CD8-positive, alpha-beta memory T cell (primary cell): ENCODE measurements around the gene SCARB1. TPM values are rescaled to one million over a fixed set of nuclear protein-coding genes. Genes with fewer than 3 reads are reported as not detected.

Source experiments
- CTCF ChIA-PET: fragments of 350-600 bp; sonication (Branson Sonifier 250); formaldehyde crosslinking; loops from one replicate; lab custom pipeline; 2021; ENCODE audit warnings: antibody characterized with exemption; lab: Charles Lee
- POLR2A ChIA-PET: fragments of 350-600 bp; sonication (Branson Sonifier 250); formaldehyde crosslinking; loops from one replicate; lab custom pipeline; 2021; ENCODE audit warnings: antibody characterized with exemption; lab: Charles Lee
- DNase-seq, 5 donors: peaks; one replicate each; pipeline versions ENCODE4 v3.0.0 to v3.0.0-alpha.2; 2020 to 2022; ENCODE audit warnings: mixed read lengths in 1 of 5
- H3K27ac ChIP-seq: one replicate; pipeline ENCODE4 v1.7.0; 2013; ENCODE audit warnings: low read depth, mild to moderate bottlenecking, low read length, moderate library complexity
- H3K27me3 ChIP-seq: 2 replicates; pipeline ENCODE4 v1.7.0; 2013; ENCODE audit warnings: low read length, mild to moderate bottlenecking; ENCODE audit not compliant: insufficient read depth, poor library complexity, severe bottlenecking
- H3K36me3 ChIP-seq: 2 replicates; pipeline ENCODE4 v1.7.0; 2013; ENCODE audit warnings: mild to moderate bottlenecking, low read length, moderate library complexity; ENCODE audit not compliant: insufficient read depth
- H3K4me1 ChIP-seq: 2 replicates; pipeline ENCODE4 v1.7.0; 2013; ENCODE audit warnings: mild to moderate bottlenecking, low read length, moderate library complexity; ENCODE audit not compliant: insufficient read depth
- H3K4me3 ChIP-seq: 2 replicates; pipeline ENCODE4 v1.7.0; 2013; ENCODE audit warnings: mild to moderate bottlenecking, low read length
- H3K9me3 ChIP-seq: 2 replicates; pipeline ENCODE4 v1.7.0; 2013; ENCODE audit warnings: mild to moderate bottlenecking, low read length
- H3K27ac Mint-ChIP-seq, 8 donors: one replicate each; pipeline ENCODE4 v1.8.0; 2020 to 2021; ENCODE audit warnings: mixed read lengths in 8 of 8, mild to moderate bottlenecking in 6 of 8, inconsistent platforms in 3 of 8, moderate library complexity in 3 of 8
- H3K27me3 Mint-ChIP-seq, 2 donors: one replicate each; pipeline ENCODE4 v1.8.0; 2020 to 2021; ENCODE audit warnings: mixed read lengths in 2 of 2, mild to moderate bottlenecking in 1 of 2, moderate library complexity in 1 of 2
- H3K36me3 Mint-ChIP-seq, 3 donors: one replicate each; pipeline ENCODE4 v1.8.0; 2020 to 2021; ENCODE audit warnings: mixed read lengths in 3 of 3, inconsistent platforms in 1 of 3, mild to moderate bottlenecking in 1 of 3
- H3K4me1 Mint-ChIP-seq, 3 donors: one replicate each; pipeline ENCODE4 v1.8.0; 2020 to 2021; ENCODE audit warnings: mixed read lengths in 3 of 3, inconsistent platforms in 1 of 3, mild to moderate bottlenecking in 1 of 3
- H3K4me3 Mint-ChIP-seq, 7 donors: one replicate each; pipeline ENCODE4 v1.8.0; 2020 to 2021; ENCODE audit warnings: mixed read lengths in 7 of 7, mild to moderate bottlenecking in 6 of 7, moderate library complexity in 4 of 7, inconsistent platforms in 2 of 7
- H3K9me3 Mint-ChIP-seq, 5 donors: one replicate each; pipeline ENCODE4 v1.8.0; 2020 to 2022; ENCODE audit warnings: mixed read lengths in 5 of 5, mild to moderate bottlenecking in 3 of 5, moderate library complexity in 2 of 5, inconsistent platforms in 1 of 5
- polyA plus RNA-seq: library from polyadenylated mRNA; unstranded; fragments of 300-500 nt; fragmentation: Illumina TruSeq; gene quantifications from one replicate; pipeline ENCODE4 v1.2.3, GENCODE V29; 2021
- total RNA-seq, 2 experiments: library from RNA; stranded (reverse); gene quantifications; one replicate each; pipeline ENCODE4 v1.2.3, GENCODE V29; 2021

The SCARB1 gene
- total and polyA plus RNA-seq, 3 experiments from 2014 or later = 3.6 to 21.6 (median 20.4) TPM

- Mint-ChIP-seq H3K27ac (peak overlapping the region in 2 of 8 donors; percentile 24 to 72), H3K4me1 (peaks cover 0 to 6% (median 4%) of the 10 kb centered on the region in 3 donors), H3K4me3 (no peak overlapping the region), H3K9me3 (no peaks in the 10 kb centered on the region), H3K36me3 (peaks cover 0 to 3% (median 0%) of the 10 kb centered on the region in 3 donors), H3K27me3 (no peaks in the 10 kb centered on the region)
- no peak overlapping the region for H3K4me3 ChIP-seq
- no peaks in the 10 kb centered on the region for H3K9me3 ChIP-seq
- H3K4me1 ChIP-seq = no peaks in the 10 kb centered on the region
- H3K27me3 ChIP-seq = no peaks in the 10 kb centered on the region
- DNase-seq = no peak
- H3K36me3 ChIP-seq = no peaks in the 10 kb centered on the region
- H3K27ac ChIP-seq = no peak overlapping the region
- ChIA-PET POLR2A (no interaction called here), CTCF (interaction anchor here (0.5 kb wide), 1 partner anchor 25 kb away, joined by 3 read pairs; no protein-coding TSS in a partner anchor)
Observed at GRCh38 chr12:124848621-124849380, 14.9 kb downstream of the SCARB1 start.

DNA sequence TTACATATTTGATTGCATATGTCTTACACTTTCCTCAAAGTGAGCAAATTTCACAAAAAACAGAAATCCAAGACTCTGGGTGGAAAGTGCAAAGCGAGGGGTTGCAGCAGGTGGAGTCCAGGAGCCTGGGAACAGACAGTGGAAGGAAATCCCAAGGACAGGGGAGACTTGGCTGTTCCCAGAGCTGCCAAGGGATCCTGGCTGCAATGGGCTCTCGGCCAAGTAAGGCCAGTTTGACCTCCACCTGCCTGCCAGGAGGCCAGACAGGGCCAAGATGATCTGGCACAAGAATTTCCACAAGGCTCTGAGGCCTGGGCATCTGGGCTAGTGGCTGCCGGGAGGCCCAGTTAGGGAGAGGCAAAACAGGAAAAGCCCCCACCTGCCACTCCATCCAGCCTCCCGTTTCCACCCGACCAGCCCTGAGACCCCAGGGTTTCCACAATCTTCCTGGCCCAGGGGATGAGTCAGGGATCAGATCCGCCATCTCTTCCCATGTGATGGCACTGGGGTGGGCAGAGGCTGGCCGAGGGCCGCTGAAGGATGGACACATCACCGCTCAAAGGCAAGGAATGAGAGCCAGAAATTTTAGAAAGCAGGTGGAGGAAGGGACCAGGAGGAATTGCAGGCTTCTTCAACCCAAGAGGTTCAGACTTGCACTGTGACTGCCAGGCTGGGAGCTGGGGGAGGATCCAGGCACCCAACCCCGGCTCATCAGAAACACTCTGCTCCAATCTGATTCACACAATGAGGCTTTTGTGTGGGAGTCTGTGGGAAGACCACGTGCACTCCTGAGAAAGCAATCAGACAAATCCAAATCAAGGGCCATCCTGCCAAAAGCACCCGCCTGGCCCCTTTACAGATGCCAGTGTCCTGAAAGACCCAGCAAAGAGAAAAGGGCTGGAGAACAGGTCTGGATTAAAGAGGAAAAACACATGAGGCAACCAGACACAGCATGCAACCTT lies 16.3 kb downstream of the SCARB1 start:
- ChIA-PET POLR2A (interaction anchor here (0.6 kb wide), 1 partner anchor 876 kb away, joined by 3 read pairs; no protein-coding TSS in a partner anchor), CTCF (no interaction called here)
- Histone ChIP-seq H3K4me1 (no peaks in the 10 kb centered on the region), H3K27ac (no peak overlapping the region), H3K4me3 (no peak overlapping the region), H3K36me3 (no peaks in the 10 kb centered on the region), H3K27me3 (no peaks in the 10 kb centered on the region), H3K9me3 (no peaks in the 10 kb centered on the region)
- no peaks in the 10 kb centered on the region for H3K9me3 Mint-ChIP-seq
- peaks cover 0 to 3% (median 0%) of the 10 kb centered on the region in 3 donors for H3K36me3 Mint-ChIP-seq
- no peak overlapping the region for H3K27ac Mint-ChIP-seq
- no peaks in the 10 kb centered on the region for H3K27me3 Mint-ChIP-seq
- H3K4me3 Mint-ChIP-seq = no peak overlapping the region
- H3K4me1 Mint-ChIP-seq = peaks cover 0 to 4% (median 3%) of the 10 kb centered on the region in 3 donors
- no peak for DNase-seq

DNA sequence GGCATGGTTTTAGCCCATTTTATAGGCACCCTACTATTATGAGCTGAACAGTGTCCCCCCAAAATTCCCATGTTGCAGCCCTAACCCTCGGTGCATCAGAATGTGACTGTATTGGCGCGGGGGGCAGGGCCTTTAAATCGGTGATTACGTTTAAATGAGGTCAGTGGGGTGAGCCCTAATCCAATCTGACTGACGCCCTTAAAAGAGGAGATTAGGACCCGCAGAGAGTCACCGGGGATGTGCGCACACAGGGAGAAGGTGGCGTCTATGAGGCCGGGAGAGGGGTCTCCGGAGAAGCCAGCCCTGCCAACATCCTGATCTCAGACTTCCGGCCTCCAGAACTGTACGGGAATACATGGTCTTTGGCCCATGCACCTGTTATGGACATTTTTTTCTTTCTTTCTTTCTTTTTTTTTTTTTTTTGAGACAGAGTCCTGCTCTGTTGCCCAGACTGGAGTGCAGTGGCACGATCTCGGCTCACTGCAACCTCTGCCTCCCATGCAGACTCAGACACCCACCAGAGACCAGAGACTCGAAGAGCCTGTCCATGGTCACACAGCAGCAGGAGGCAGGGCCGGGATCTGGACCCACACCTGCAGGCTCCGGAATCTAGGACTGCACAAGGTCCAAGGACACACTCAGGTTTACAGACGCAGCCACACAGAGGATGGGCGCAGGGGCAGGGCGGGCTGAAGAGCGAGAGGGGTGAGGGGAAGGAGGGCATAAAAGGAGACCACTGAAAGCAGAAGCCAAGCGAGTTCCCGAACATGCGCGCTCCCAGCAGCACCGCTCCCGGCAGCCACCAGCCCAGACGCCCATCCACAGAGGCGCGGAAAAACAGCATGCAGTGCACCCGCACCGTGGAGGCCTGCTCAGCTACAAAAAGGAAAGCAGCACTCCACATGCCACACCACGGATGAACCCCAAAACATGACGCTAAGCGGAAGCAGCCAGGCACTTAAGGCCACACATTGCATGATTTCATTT lies 19.0 kb downstream of the SCARB1 start:
- H3K27ac Mint-ChIP-seq = no peak overlapping the region
- Histone ChIP-seq H3K9me3 (no peaks in the 10 kb centered on the region), H3K4me3 (no peak overlapping the region), H3K36me3 (no peaks in the 10 kb centered on the region), H3K4me1 (no peaks in the 10 kb centered on the region), H3K27me3 (no peaks in the 10 kb centered on the region), H3K27ac (no peak overlapping the region)
- H3K36me3 Mint-ChIP-seq = no peaks in the 10 kb centered on the region
- ChIA-PET POLR2A (no interaction called here), CTCF (interaction anchor here (1.0 kb wide), 1 partner anchor 36 kb away, joined by 3 read pairs; no protein-coding TSS in a partner anchor)
- H3K9me3 Mint-ChIP-seq = no peaks in the 10 kb centered on the region
- peaks cover 0 to 2% of the 10 kb centered on the region in 2 donors for H3K27me3 Mint-ChIP-seq
- no peaks in the 10 kb centered on the region for H3K4me1 Mint-ChIP-seq
- no peak for DNase-seq
- no peak overlapping the region for H3K4me3 Mint-ChIP-seq

DNA sequence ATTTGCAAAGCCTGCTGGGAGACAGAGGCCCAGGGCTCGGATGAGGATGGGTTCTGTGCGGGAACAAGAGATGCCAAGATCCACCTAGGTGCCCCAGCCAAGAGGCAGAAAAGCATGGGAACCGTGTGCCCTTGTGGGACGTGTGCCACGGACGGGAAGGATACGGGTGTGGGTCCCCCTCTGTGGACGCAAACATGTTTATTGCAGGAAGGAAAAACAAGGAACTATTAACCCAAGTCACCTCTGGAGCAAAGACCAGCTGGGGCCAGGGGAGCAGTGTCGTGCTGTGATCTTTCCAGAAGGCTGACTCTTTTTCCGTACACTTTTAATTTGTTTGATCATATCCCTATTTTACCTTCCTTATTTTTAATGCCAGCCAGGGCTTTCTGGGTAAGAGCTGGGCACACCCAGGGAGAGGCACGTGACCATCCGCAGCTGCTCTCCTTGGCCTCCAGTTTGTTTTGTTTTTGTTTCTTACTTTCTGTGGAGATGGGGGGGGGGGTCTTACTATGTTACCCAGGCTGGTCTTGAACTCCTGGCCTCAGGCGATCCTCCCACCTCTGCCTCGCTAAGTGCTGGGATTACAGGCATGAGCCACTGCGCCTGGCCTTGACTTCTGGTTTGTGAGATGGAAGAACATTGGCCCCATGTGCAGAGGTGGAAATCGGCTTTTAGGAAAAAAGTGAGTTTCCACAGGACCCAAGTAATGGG lies 20.7 kb downstream of the SCARB1 start:
- H3K4me1 ChIP-seq = no peaks in the 10 kb centered on the region
- no peaks in the 10 kb centered on the region for H3K36me3 Mint-ChIP-seq
- no peak overlapping the region for H3K4me3 Mint-ChIP-seq
- DNase-seq = no peak
- peaks cover 0 to 2% of the 10 kb centered on the region in 2 donors for H3K27me3 Mint-ChIP-seq
- H3K27ac ChIP-seq = no peak overlapping the region
- H3K27me3 ChIP-seq = no peaks in the 10 kb centered on the region
- H3K4me3 ChIP-seq = no peak overlapping the region
- no peaks in the 10 kb centered on the region for H3K36me3 ChIP-seq
- H3K9me3 ChIP-seq = no peaks in the 10 kb centered on the region
- no peaks in the 10 kb centered on the region for H3K9me3 Mint-ChIP-seq
- POLR2A ChIA-PET = no interaction called here
- CTCF ChIA-PET = interaction anchor here (1.0 kb wide), 1 partner anchor 37 kb away, joined by 3 read pairs; no protein-coding TSS in a partner anchor
- H3K4me1 Mint-ChIP-seq = no peaks in the 10 kb centered on the region
- peak overlapping the region in 2 of 8 donors; percentile 4 to 26 for H3K27ac Mint-ChIP-seq

- H3K4me3 ChIP-seq = no peak overlapping the region
- peaks cover 0 to under 1% (median 0%) of the 10 kb centered on the region in 3 donors for H3K36me3 Mint-ChIP-seq
- ChIA-PET POLR2A (no interaction called here), CTCF (no interaction called here)
- H3K4me3 Mint-ChIP-seq = no peak overlapping the region
- no peak for DNase-seq
- H3K36me3 ChIP-seq = no peaks in the 10 kb centered on the region
- no peaks in the 10 kb centered on the region for H3K4me1 Mint-ChIP-seq
- no peaks in the 10 kb centered on the region for H3K9me3 ChIP-seq
- H3K4me1 ChIP-seq = no peaks in the 10 kb centered on the region
- no peaks in the 10 kb centered on the region for H3K9me3 Mint-ChIP-seq
- H3K27me3 Mint-ChIP-seq = peaks cover 0 to 2% of the 10 kb centered on the region in 2 donors
- H3K27ac Mint-ChIP-seq = peak overlapping the region in 2 of 8 donors; percentile 26 to 50
- H3K27ac ChIP-seq = no peak overlapping the region
- no peaks in the 10 kb centered on the region for H3K27me3 ChIP-seq
Observed at GRCh38 chr12:124842073-124842749, 21.5 kb downstream of the SCARB1 start.

GRCh38 chr12:124841558-124841945 lies 22.1 kb downstream of the SCARB1 start:
- Histone ChIP-seq H3K27ac (no peak overlapping the region), H3K9me3 (no peaks in the 10 kb centered on the region), H3K4me1 (no peaks in the 10 kb centered on the region), H3K27me3 (no peaks in the 10 kb centered on the region), H3K36me3 (no peaks in the 10 kb centered on the region), H3K4me3 (no peak overlapping the region)
- CTCF ChIA-PET = no interaction called here
- POLR2A ChIA-PET = no interaction called here
- DNase-seq = no peak
- no peaks in the 10 kb centered on the region for H3K9me3 Mint-ChIP-seq
- H3K27ac Mint-ChIP-seq = peak overlapping the region in 1 of 8 donors; percentile 94
- no peaks in the 10 kb centered on the region for H3K4me1 Mint-ChIP-seq
- H3K27me3 Mint-ChIP-seq = peaks cover 0 to 2% of the 10 kb centered on the region in 2 donors
- H3K36me3 Mint-ChIP-seq = peaks cover 0 to 1% (median 0%) of the 10 kb centered on the region in 3 donors
- H3K4me3 Mint-ChIP-seq = no peak overlapping the region
